Amygdala (tissue), 56 donors: ENCODE measurements around the gene RAB40C.

ENCODE experiments used
- DNase-seq, 56 donors: peaks; one replicate each; lab custom pipeline; 2025; lab: John Stamatoyannopoulos, UW

RAB40C gene

GRCh38 chr16:608019-608418, 18.2 kb downstream of the RAB40C start:
- no peak for DNase-seq

GRCh38 chr16:609316-609715, 19.4 kb downstream of the RAB40C start:
- DNase-seq = no peak

GRCh38 chr16:609984-610383, 20.1 kb downstream of the RAB40C start:
- no peak for DNase-seq

GRCh38 chr16:610513-611381, 20.9 kb downstream of the RAB40C start:
- DNase-seq = peak in 40 of 56 donors; percentile 13 to 76 (median 43)

- DNase-seq = no peak
Observed at GRCh38 chr16:615122-615521, 25.3 kb downstream of the RAB40C start.

GRCh38 chr16:616733-617586, 27.1 kb downstream of the RAB40C start:
- no peak for DNase-seq

GRCh38 chr16:617855-618254, 28.0 kb downstream of the RAB40C start:
- no peak for DNase-seq

- DNase-seq = no peak
Observed at GRCh38 chr16:619476-620100, 29.7 kb downstream of the RAB40C start.

- no peak for DNase-seq
Observed at GRCh38 chr16:620700-621525, 31.0 kb downstream of the RAB40C start.

GRCh38 chr16:621526-622105, 31.8 kb downstream of the RAB40C start:
- DNase-seq = peak in 7 of 56 donors; percentile 9 to 42 (median 37)

GRCh38 chr16:622920-623280, 33.0 kb downstream of the RAB40C start:
- DNase-seq = no peak

GRCh38 chr16:624526-625070, 34.7 kb downstream of the RAB40C start:
- no peak for DNase-seq

GRCh38 chr16:625117-625976, 35.5 kb downstream of the RAB40C start:
- no peak for DNase-seq

GRCh38 chr16:625977-626765, 36.3 kb downstream of the RAB40C start:
- no peak for DNase-seq

- peak in 11 of 56 donors; percentile 12 to 35 (median 18) for DNase-seq
Observed at GRCh38 chr16:626787-627453, 37.1 kb downstream of the RAB40C start.

- DNase-seq = peak in 1 of 56 donors; percentile 46
Observed at GRCh38 chr16:627454-628239, 37.8 kb downstream of the RAB40C start.
